ENCODE results near the gene OR2D2. TPM values are rescaled to one million over a fixed set of nuclear protein-coding genes. Genes with fewer than 3 reads are reported as not detected.

OR2D2 gene
- total and polyA plus RNA-seq, 2 donors (not counting 1 experiment from before 2014, with no cell fraction given) = not detected

GRCh38 chr11:6871278-6871677 lies 21.0 kb downstream of the OR2D2 start:
- H3K9me3 Mint-ChIP-seq (ENCODE audit: insufficient read depth) = no peaks in the 10 kb centered on the region

GRCh38 chr11:6864438-6864837 lies 27.9 kb downstream of the OR2D2 start:
- H3K27ac Mint-ChIP-seq = no peak overlapping the region
- ATAC-seq (ENCODE audit: low read depth) (no peak), DNase-seq (no peak)
- H3K9me3 ChIP-seq (ENCODE audit: control extremely low read depth in 1 of 3, control insufficient read depth in 2 of 3, insufficient read depth in 1 of 3, low read length in 2 of 3) = no peaks in the 10 kb centered on the region
- no peak overlapping the region for H3K27ac ChIP-seq (ENCODE audit: low read length in 2 of 2)
- peaks cover 7% of the 10 kb centered on the region for H3K9me3 Mint-ChIP-seq (ENCODE audit: insufficient read depth)
- no peaks in the 10 kb centered on the region for H3K79me2 ChIP-seq (ENCODE audit: control insufficient read depth, insufficient read depth, low read length)
- no peaks in the 10 kb centered on the region for H3K27me3 ChIP-seq (replicated peaks in 1 of 4; ENCODE audit: control extremely low read depth in 1 of 4, control insufficient read depth in 3 of 4, insufficient read depth in 4 of 4, low read length in 3 of 4)
- no peak overlapping the region for H3K4me2 ChIP-seq (replicated peaks; ENCODE audit: low read depth, low read length, poor library complexity, severe bottlenecking)
- CTCF ChIA-PET = interaction anchor here (1.5 kb wide), 1 partner anchor 53 kb away, joined by 3 read pairs; no protein-coding TSS in a partner anchor
- H3K4me1 Mint-ChIP-seq = no peaks in the 10 kb centered on the region
- POLR2A ChIA-PET = no interaction called here
- intact Hi-C loops (cut with micrococcal nuclease) = no loop called here
- H2AFZ ChIP-seq (ENCODE audit: insufficient read depth, low read depth, low read length, poor library complexity, severe bottlenecking) = no peak overlapping the region
- H3K4me1 ChIP-seq (ENCODE audit: control insufficient read depth in 2 of 2, insufficient read depth in 2 of 2, low read length in 2 of 2) = no peaks in the 10 kb centered on the region
- H3K36me3 ChIP-seq (replicated peaks in 1 of 2; ENCODE audit: control extremely low read depth in 1 of 2, control insufficient read depth in 1 of 2, extremely low read depth in 1 of 2, insufficient read depth in 2 of 2, low read length in 1 of 2) = no peaks in the 10 kb centered on the region
- no peak overlapping the region for H3K9ac ChIP-seq (ENCODE audit: low read length)
- no peaks in the 10 kb centered on the region for H4K20me1 ChIP-seq (ENCODE audit: control insufficient read depth, insufficient read depth, low read length, poor library complexity, severe bottlenecking)
- no CpG with 5 or more reads among the region's 1 CpG for WGBS (ENCODE audit: insufficient coverage)
- TF ChIP-seq CTCF (IDR thresholded peaks at IDR 0.05) (no peak), EZH2 (IDR thresholded peaks at IDR 0.05; ENCODE audit: borderline replicate concordance, insufficient read depth, low read depth, low read length, poor library complexity, severe bottlenecking) (no peak)
- H3K4me3 ChIP-seq (ENCODE audit: control extremely low read depth in 1 of 5, extremely low read depth in 1 of 5, insufficient read depth in 1 of 5, low read depth in 2 of 5, low read length in 4 of 5) = no peak overlapping the region
- no peak overlapping the region for H3K4me3 Mint-ChIP-seq
- peaks cover 5% of the 10 kb centered on the region for H3K27me3 Mint-ChIP-seq

More at GRCh38 chr11:6871278-6871677, 21.0 kb downstream of the OR2D2 start:
- WGBS (ENCODE audit: insufficient coverage) = no CpG with 5 or more reads among the region's 1 CpG
- no peak for TF ChIP-seq CTCF (IDR thresholded peaks at IDR 0.05)
- TF ChIP-seq EZH2 (IDR thresholded peaks at IDR 0.05; ENCODE audit: borderline replicate concordance, insufficient read depth, low read depth, low read length, poor library complexity, severe bottlenecking) = no peak
- H3K4me1 ChIP-seq (ENCODE audit: control insufficient read depth in 2 of 2, insufficient read depth in 2 of 2, low read length in 2 of 2) = no peaks in the 10 kb centered on the region
- POLR2A ChIA-PET = no interaction called here
- ATAC-seq (ENCODE audit: low read depth) (no peak), DNase-seq (no peak)
- intact Hi-C loops (cut with micrococcal nuclease) = no loop called here
- Mint-ChIP-seq H3K4me3 (no peak overlapping the region), H3K4me1 (no peaks in the 10 kb centered on the region), H3K27me3 (no peaks in the 10 kb centered on the region), H3K27ac (no peak overlapping the region)
- no peaks in the 10 kb centered on the region for H3K9me3 ChIP-seq (ENCODE audit: control extremely low read depth in 1 of 3, control insufficient read depth in 2 of 3, insufficient read depth in 1 of 3, low read length in 2 of 3)
- CTCF ChIA-PET = no interaction called here
- no peak overlapping the region for H2AFZ ChIP-seq (ENCODE audit: insufficient read depth, low read depth, low read length, poor library complexity, severe bottlenecking)
- no peak overlapping the region for H3K27ac ChIP-seq (ENCODE audit: low read length in 2 of 2)
- no peaks in the 10 kb centered on the region for H4K20me1 ChIP-seq (ENCODE audit: control insufficient read depth, insufficient read depth, low read length, poor library complexity, severe bottlenecking)
- H3K4me3 ChIP-seq (ENCODE audit: control extremely low read depth in 1 of 5, extremely low read depth in 1 of 5, insufficient read depth in 1 of 5, low read depth in 2 of 5, low read length in 4 of 5) = no peak overlapping the region
- H3K4me2 ChIP-seq (replicated peaks; ENCODE audit: low read depth, low read length, poor library complexity, severe bottlenecking) = no peak overlapping the region
- H3K9ac ChIP-seq (ENCODE audit: low read length) = no peak overlapping the region
- H3K27me3 ChIP-seq (replicated peaks in 1 of 4; ENCODE audit: control extremely low read depth in 1 of 4, control insufficient read depth in 3 of 4, insufficient read depth in 4 of 4, low read length in 3 of 4) = no peaks in the 10 kb centered on the region
- H3K36me3 ChIP-seq (replicated peaks in 1 of 2; ENCODE audit: control extremely low read depth in 1 of 2, control insufficient read depth in 1 of 2, extremely low read depth in 1 of 2, insufficient read depth in 2 of 2, low read length in 1 of 2) = no peaks in the 10 kb centered on the region
- H3K79me2 ChIP-seq (ENCODE audit: control insufficient read depth, insufficient read depth, low read length) = no peaks in the 10 kb centered on the region

All from B cell (primary cell).